ENCODE measurements around the gene SLITRK3. TPM values are rescaled to one million over a fixed set of nuclear protein-coding genes. Genes with fewer than 3 reads are reported as not detected.
"Not testable (repeated sequence)": the region's sequence is repeated elsewhere in the genome, so short reads cannot be mapped to it uniquely, and the experiment has no call there.

Gene SLITRK3
- total RNA-seq, 1 donor from 2014 or later: 6.6 TPM

GRCh38 chr3:165191491-165191890, 4.7 kb downstream of the SLITRK3 start:
- DNase-seq: no peak

- no peak for DNase-seq
These were observed 7.7 kb downstream of the SLITRK3 start for GRCh38 chr3:165188452-165188851.

GRCh38 chr3:165185707-165186327, 10.4 kb downstream of the SLITRK3 start:
- no peak for DNase-seq

- no peak for DNase-seq
These were observed 14.6 kb downstream of the SLITRK3 start for GRCh38 chr3:165181556-165181955.

GRCh38 chr3:165170236-165170635, 25.9 kb downstream of the SLITRK3 start:
- DNase-seq: no peak

- DNase-seq: no peak
These were observed 26.8 kb downstream of the SLITRK3 start for GRCh38 chr3:165169368-165169767.

GRCh38 chr3:165162883-165163282, 33.3 kb downstream of the SLITRK3 start:
- DNase-seq: no peak

- DNase-seq: no peak
These were observed 36.3 kb downstream of the SLITRK3 start for GRCh38 chr3:165159760-165160421.

- DNase-seq: no peak
These were observed 38.2 kb downstream of the SLITRK3 start for GRCh38 chr3:165158011-165158410.

- DNase-seq: no peak
These were observed 39.3 kb downstream of the SLITRK3 start for GRCh38 chr3:165156757-165157420.

GRCh38 chr3:165148876-165149441, 47.2 kb downstream of the SLITRK3 start:
- DNase-seq: no peak

- DNase-seq: no peak
These were observed 51.9 kb downstream of the SLITRK3 start for GRCh38 chr3:165144271-165144670.

- not testable (repeated sequence) for DNase-seq
These were observed 56.3 kb downstream of the SLITRK3 start for GRCh38 chr3:165139918-165140317.

Other genes with a start within 250 kb of the SLITRK3 start
- gene SI, start 117.9 kb downstream of the SLITRK3 start, total RNA-seq: not detected

Measured in occipital lobe (tissue), 2 donors.